ENCODE measurements around the gene ANKS6. TPM values are rescaled to one million over a fixed set of nuclear protein-coding genes. Genes with fewer than 3 reads are reported as not detected.

The ANKS6 gene
- total RNA-seq, 1 donor: 12.1 TPM

DNA sequence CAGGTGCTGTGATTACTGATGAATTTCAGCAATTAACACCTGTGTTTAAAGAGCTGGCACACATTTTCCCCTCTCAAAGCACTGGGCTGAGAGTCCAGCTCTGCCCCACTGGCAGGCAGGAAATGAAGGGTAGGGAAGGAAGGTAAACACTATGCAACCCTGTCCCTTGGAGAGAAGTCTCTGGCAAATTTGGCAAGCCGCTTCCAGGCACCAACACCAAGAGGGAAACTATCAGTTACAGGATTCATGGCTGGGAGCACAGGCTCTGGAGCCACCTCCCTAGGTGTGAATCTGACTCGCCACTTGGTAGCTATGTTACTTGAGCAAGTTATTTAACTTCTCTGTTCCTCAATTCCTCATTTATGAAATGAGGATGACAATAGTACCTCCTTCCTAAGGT lies 3.3 kb downstream of the ANKS6 start:
- no peak for DNase-seq (ENCODE audit: low read depth in 2 of 3, low spot score in 2 of 3)

GRCh38 chr9:98791608-98792490 lies 4.5 kb downstream of the ANKS6 start:
- DNase-seq (ENCODE audit: low read depth in 2 of 3, low spot score in 2 of 3): no peak

DNA sequence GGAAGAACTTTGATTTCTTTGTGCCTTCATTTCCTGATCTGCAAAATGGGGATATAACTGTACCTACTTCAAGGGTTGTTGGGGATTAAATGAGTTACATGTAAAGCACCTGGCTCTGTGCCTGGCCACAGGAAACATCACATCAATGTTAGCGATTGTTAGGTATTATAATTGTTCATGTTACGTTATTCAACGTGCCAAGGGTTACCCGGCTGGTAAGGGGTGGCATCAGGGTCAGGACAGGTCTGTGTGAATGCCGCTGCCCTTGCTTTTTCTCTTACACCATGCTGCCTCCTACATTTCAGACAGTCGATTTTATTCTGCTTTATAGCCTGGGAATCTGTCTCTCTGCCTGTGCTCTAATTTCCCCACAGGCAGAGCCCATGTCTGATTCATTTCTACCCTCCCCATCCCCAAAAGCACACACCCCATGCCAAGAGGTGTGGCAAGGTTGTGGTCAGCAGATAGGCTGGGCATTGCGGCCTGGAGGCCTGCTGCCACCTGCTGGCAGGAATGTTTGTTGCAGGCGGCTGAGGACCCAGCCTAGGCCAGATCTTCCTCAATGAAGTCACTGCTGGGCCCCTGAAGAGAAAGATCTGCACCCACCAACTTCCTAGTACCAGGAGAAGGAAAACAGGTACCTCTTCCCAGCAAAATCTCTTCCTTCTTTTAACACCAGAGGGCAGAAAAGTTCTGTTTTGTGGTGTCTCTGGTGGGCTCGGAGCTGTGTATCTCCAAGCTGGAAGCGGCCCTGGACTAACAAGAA lies 5.3 kb downstream of the ANKS6 start:
- DNase-seq (ENCODE audit: low read depth in 2 of 3, low spot score in 2 of 3): peak; percentile 35 to 71 (median 63)

GRCh38 chr9:98790134-98790841 lies 6.1 kb downstream of the ANKS6 start:
- DNase-seq (ENCODE audit: low read depth in 2 of 3, low spot score in 2 of 3): no peak

- DNase-seq (ENCODE audit: low read depth in 2 of 3, low spot score in 2 of 3): no peak
These were observed 6.7 kb downstream of the ANKS6 start for GRCh38 chr9:98789483-98790133.

GRCh38 chr9:98787766-98788335 lies 8.5 kb downstream of the ANKS6 start:
- DNase-seq (ENCODE audit: low read depth in 2 of 3, low spot score in 2 of 3): no peak

DNA sequence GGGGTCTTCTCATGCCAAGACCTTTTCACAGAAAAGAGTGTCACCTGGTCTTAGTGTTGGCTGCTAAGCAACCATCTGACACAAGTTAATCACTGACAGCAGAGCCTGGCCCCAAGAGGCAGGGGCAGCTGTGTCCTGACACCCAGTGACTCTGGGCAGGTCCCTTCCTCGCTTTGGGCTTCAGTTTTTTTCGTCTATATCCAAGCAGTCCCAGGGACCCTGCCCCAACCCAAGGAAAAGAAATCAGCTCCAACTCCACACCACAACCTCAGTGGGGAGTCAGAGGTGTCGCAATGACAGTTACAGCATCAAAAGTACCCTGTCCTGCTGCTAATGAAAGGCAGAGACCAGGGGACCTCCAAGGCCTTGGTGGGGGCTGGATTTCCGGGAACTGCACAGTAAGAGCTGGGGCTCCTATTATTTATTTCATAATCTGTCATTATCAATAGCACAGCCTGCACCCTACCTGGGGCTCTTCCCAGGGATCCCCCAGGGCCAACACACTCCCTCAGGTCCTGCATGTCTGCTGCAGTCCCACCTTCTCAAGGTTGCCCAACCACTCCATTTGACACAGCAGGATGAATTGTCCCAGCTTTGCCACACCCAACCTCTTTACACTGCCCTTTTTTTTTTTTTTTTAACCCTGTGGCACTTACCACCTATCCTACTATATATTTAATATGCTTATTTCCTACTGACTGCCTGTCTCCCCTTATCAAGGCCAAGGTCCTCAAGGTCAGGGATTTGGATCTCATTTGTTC lies 9.4 kb downstream of the ANKS6 start:
- DNase-seq (ENCODE audit: low read depth in 2 of 3, low spot score in 2 of 3): no peak

- no peak for DNase-seq (ENCODE audit: low read depth in 2 of 3, low spot score in 2 of 3)
These were observed 11.2 kb downstream of the ANKS6 start for GRCh38 chr9:98784831-98785806.

GRCh38 chr9:98783518-98784226 lies 12.7 kb downstream of the ANKS6 start:
- no peak for DNase-seq (ENCODE audit: low read depth in 2 of 3, low spot score in 2 of 3)

DNA sequence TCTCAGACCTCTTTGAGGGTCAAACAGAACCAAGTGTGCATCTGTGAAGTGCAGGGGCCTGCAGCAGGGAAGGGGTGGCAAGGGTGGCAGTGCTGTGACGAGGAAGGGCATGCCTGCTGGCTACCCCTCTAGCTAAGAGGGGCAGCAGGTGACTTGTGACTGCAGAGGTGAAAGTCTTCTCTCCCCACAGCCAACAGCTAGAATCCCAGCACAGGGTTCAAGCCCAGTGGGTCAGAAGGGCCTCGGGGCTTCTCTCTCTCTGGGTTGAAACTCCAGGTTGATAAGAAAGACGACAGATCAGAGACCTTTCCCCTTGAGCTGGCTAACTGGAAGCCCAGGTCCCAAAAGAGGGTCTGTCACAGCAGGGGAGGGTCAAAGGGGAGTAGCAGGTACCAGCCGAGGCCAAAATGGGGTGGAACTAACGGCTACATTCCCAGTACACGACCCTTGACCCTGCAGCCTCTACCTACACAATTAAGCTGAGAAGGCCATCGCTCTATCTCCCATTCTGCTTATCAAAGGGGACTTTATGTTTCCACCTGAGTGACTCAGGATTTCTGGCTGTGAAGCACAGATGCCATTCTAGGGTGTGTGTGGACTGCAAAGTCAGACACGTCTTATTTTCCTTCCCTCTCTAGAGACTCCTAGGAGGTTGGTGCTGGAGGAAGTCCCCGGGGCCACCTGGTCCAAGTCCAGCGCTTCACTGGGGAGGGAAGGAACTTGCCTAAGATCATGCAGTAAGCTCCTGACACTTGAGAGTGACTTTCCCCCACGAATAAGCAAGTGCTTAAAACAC lies 14.6 kb downstream of the ANKS6 start:
- DNase-seq (ENCODE audit: low read depth in 2 of 3, low spot score in 2 of 3): no peak

GRCh38 chr9:98780059-98780749 lies 16.2 kb downstream of the ANKS6 start:
- no peak for DNase-seq (ENCODE audit: low read depth in 2 of 3, low spot score in 2 of 3)

DNA sequence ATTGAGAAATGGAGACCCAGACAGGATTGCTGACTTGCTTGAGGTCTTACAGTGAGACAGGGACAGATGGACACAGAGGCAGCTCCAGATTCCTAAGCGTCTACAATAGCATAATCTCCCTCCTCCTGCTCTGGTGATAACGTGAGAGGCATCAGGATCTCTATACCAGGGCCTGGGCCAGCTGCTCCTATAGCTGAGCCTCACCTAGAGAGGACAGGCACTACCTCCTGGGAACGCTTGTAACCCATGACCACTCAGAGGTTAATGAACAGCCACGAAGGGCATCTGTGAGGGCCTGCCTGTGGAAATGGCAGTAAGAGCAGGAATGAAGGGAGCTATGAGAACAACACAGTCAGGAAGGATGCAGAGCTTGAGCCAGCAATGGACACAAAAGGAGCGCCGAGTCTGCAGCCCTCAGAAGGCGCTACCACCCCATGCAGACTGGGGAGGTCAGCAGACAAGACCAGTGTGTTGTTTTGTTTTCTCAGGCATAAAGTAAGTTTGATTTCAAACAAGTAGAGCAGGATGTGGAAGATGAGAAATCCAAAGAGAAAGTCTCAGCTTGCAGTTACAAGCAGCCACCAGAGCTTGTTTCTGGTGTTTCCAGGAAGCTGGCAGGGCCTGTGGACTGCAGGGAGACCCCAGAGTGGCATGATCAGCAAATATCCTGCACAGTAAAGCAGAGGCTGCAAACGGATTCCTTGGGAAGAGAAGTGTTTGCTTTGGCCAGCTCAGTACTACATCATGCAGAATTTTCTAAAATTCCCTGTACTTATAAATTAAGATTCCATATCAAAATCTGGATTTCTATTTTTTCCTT lies 17.4 kb downstream of the ANKS6 start:
- no peak for DNase-seq (ENCODE audit: low read depth in 2 of 3, low spot score in 2 of 3)

GRCh38 chr9:98778251-98778650 lies 18.1 kb downstream of the ANKS6 start:
- DNase-seq (ENCODE audit: low read depth in 2 of 3, low spot score in 2 of 3): no peak

GRCh38 chr9:98777618-98778017 lies 18.7 kb downstream of the ANKS6 start:
- DNase-seq (ENCODE audit: low read depth in 2 of 3, low spot score in 2 of 3): no peak

DNA sequence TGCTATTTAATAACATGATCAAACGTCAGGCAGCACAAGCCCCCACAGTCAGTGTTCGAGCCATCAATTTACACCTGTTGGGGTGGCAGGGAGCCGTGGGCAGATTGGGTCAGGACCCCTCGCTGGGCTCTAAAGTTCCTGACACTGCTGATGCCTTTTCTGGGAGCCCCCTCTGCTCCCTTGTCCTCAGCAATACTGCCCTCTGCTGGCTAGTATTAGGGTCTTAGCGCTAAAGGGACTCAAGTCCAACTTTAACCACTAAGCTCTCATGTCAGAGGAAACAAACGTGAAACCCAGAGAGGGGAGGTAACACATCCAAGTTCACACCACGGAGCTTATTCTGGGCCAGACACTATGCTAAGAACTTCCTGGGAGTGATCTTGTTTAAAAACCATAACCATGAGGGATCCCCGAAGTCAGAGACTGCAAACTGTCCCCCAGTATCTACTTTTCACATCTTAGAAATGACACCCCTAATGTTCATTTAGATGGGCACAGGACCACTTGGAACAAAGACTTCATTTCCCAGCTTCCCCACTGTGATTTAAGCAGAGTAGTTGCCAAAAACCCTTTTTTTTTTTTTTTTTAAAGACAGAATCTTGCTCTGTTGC lies 20.4 kb downstream of the ANKS6 start:
- DNase-seq (ENCODE audit: low read depth in 2 of 3, low spot score in 2 of 3): peak in 2 of 3 donors; percentile 60 to 83
